DND-41 (cell line): ENCODE results near the gene VPS37B.

Experiments used
- EZH2 ChIP-seq: IDR thresholded peaks from 3 replicates; pipeline ENCODE4 v1.6.1; 2012; ENCODE audit warnings: borderline replicate concordance, low read depth, mild to moderate bottlenecking, moderate library complexity, low read length, inconsistent platforms; ENCODE audit not compliant: severe bottlenecking
- TF ChIP-seq, protein P1 (sequence below): IDR thresholded peaks from 2 replicates; pipeline ENCODE4 v1.5.1; 2012; ENCODE audit warnings: borderline replicate concordance, low read length, moderate library complexity, mild to moderate bottlenecking; ENCODE audit not compliant: poor library complexity, severe bottlenecking; ENCODE audit errors: extremely low read depth

DNA sequence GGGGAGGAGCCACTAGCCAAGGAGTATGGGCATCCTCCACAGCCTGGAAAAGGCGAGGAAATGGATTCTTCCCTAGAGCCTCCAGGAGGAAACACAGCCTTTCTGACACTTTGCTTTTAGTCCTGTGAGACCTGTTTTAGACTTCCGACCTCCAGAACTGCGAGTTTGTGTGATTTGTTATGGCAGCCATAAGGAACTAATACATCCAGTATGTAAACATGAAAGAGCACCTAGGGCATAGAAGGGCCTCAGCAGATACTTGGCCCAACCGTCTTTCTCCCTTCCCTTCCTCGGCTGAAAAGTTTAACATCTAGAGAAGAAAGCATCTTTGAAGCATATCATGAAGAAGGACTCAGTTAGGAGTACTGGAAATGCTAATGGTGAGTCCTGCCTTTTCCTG lies 57.1 kb downstream of the VPS37B start:
- TF ChIP-seq EZH2 = no peak
- TF ChIP-seq, protein P1, sequence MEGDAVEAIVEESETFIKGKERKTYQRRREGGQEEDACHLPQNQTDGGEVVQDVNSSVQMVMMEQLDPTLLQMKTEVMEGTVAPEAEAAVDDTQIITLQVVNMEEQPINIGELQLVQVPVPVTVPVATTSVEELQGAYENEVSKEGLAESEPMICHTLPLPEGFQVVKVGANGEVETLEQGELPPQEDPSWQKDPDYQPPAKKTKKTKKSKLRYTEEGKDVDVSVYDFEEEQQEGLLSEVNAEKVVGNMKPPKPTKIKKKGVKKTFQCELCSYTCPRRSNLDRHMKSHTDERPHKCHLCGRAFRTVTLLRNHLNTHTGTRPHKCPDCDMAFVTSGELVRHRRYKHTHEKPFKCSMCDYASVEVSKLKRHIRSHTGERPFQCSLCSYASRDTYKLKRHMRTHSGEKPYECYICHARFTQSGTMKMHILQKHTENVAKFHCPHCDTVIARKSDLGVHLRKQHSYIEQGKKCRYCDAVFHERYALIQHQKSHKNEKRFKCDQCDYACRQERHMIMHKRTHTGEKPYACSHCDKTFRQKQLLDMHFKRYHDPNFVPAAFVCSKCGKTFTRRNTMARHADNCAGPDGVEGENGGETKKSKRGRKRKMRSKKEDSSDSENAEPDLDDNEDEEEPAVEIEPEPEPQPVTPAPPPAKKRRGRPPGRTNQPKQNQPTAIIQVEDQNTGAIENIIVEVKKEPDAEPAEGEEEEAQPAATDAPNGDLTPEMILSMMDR = no peak
